ENCODE data around the gene FBN1.

FBN1 gene

GRCh38 chr15:48547286-48547685, 98.2 kb downstream of the FBN1 start:
- no peak for DNase-seq

GRCh38 chr15:48546296-48546695, 99.2 kb downstream of the FBN1 start:
- DNase-seq, result no peak

GRCh38 chr15:48544778-48545177, 100.7 kb downstream of the FBN1 start:
- DNase-seq, result no peak

- DNase-seq, result no peak
Observed at GRCh38 chr15:48541341-48542278, 103.9 kb downstream of the FBN1 start.

GRCh38 chr15:48540756-48541155, 104.8 kb downstream of the FBN1 start:
- DNase-seq, result no peak

GRCh38 chr15:48538941-48539340, 106.6 kb downstream of the FBN1 start:
- DNase-seq, result no peak

GRCh38 chr15:48537271-48538113, 108.0 kb downstream of the FBN1 start:
- DNase-seq, result no peak

- DNase-seq, result no peak
Observed at GRCh38 chr15:48536681-48537091, 108.8 kb downstream of the FBN1 start.

- DNase-seq, result no peak
Observed at GRCh38 chr15:48533982-48534381, 111.5 kb downstream of the FBN1 start.

GRCh38 chr15:48532946-48533345, 112.6 kb downstream of the FBN1 start:
- no peak for DNase-seq

GRCh38 chr15:48530528-48530927, 115.0 kb downstream of the FBN1 start:
- no peak for DNase-seq

- no peak for DNase-seq
Observed at GRCh38 chr15:48528921-48529320, 116.6 kb downstream of the FBN1 start.

- no peak for DNase-seq
Observed at GRCh38 chr15:48527517-48527916, 118.0 kb downstream of the FBN1 start.

- DNase-seq, result no peak
Observed at GRCh38 chr15:48522911-48523310, 122.6 kb downstream of the FBN1 start.

GRCh38 chr15:48522123-48522522, 123.4 kb downstream of the FBN1 start:
- DNase-seq, result no peak

GRCh38 chr15:48520376-48521155, 124.9 kb downstream of the FBN1 start:
- DNase-seq, result no peak

GRCh38 chr15:48516121-48516520, 129.4 kb downstream of the FBN1 start:
- DNase-seq, result no peak

GRCh38 chr15:48515500-48515899, 130.0 kb downstream of the FBN1 start:
- DNase-seq, result no peak

GRCh38 chr15:48514103-48514816, 131.2 kb downstream of the FBN1 start:
- DNase-seq, result no peak

GRCh38 chr15:48510976-48511375, 134.5 kb downstream of the FBN1 start:
- no peak for DNase-seq

GRCh38 chr15:48507416-48508065, 138.0 kb downstream of the FBN1 start:
- no peak for DNase-seq

GRCh38 chr15:48505067-48505466, 140.4 kb downstream of the FBN1 start:
- no peak for DNase-seq

Data from effector CD4-positive, alpha-beta T cell (primary cell).